ENCODE results near the gene ROR2.
"Not testable (repeated sequence)": the region's sequence is repeated elsewhere in the genome, so short reads cannot be mapped to it uniquely, and the experiment has no call there.

ROR2 gene

GRCh38 chr9:91541734-91542133, 408.3 kb downstream of the ROR2 start:
- no peak for DNase-seq

GRCh38 chr9:91540506-91540905, 409.5 kb downstream of the ROR2 start:
- not testable (repeated sequence) for DNase-seq

- DNase-seq = no peak
Observed at GRCh38 chr9:91536211-91536691, 413.8 kb downstream of the ROR2 start.

- DNase-seq = no peak
Observed at GRCh38 chr9:91534374-91534773, 415.7 kb downstream of the ROR2 start.

- no peak for DNase-seq
Observed at GRCh38 chr9:91533382-91533781, 416.6 kb downstream of the ROR2 start.

GRCh38 chr9:91532325-91532724, 417.7 kb downstream of the ROR2 start:
- DNase-seq = no peak

- DNase-seq = no peak
Observed at GRCh38 chr9:91530829-91531228, 419.2 kb downstream of the ROR2 start.

GRCh38 chr9:91522481-91522880, 427.5 kb downstream of the ROR2 start:
- no peak for DNase-seq

- no peak for DNase-seq
Observed at GRCh38 chr9:91519520-91520277, 430.3 kb downstream of the ROR2 start.

- no peak for DNase-seq
Observed at GRCh38 chr9:91518462-91518861, 431.6 kb downstream of the ROR2 start.

- DNase-seq = no peak
Observed at GRCh38 chr9:91517801-91518200, 432.2 kb downstream of the ROR2 start.

GRCh38 chr9:91517332-91517731, 432.7 kb downstream of the ROR2 start:
- DNase-seq = not testable (repeated sequence)

- DNase-seq = no peak
Observed at GRCh38 chr9:91516777-91517176, 433.3 kb downstream of the ROR2 start.

- no peak for DNase-seq
Observed at GRCh38 chr9:91516081-91516480, 433.9 kb downstream of the ROR2 start.

GRCh38 chr9:91515074-91515687, 434.8 kb downstream of the ROR2 start:
- DNase-seq = no peak
